ENCODE results near the gene DMD.
"Not testable (repeated sequence)": the region's sequence is repeated elsewhere in the genome, so short reads cannot be mapped to it uniquely, and the experiment has no call there.

Gene DMD

DNA sequence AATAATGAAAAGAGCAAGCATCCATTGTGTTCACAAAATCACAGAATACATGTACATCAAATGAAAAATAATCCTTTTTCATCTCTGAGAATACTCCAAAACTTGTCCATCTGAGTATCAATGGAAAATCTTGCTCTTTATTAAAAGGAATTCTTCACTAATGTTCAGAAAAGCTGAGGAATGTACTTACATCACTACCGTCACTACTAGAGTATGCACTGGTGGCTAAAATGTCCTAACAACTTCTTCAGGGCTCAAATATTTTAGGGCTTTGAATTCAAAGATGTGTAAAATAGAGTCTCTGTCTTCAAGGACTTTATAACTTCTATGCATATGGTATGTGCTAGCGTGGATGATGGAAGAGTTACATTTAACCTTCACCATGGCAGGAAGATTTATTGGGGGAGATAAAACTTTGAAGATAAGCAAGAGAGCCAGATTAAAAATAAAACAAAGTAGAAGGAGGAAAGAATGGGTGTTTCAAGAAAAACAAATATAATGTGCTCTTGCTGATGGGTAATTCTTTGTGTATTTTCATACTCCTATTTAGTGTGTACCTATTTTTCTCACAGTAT is 55.1 kb downstream of the DMD start:
- FAIRE-seq = no peak

DNA sequence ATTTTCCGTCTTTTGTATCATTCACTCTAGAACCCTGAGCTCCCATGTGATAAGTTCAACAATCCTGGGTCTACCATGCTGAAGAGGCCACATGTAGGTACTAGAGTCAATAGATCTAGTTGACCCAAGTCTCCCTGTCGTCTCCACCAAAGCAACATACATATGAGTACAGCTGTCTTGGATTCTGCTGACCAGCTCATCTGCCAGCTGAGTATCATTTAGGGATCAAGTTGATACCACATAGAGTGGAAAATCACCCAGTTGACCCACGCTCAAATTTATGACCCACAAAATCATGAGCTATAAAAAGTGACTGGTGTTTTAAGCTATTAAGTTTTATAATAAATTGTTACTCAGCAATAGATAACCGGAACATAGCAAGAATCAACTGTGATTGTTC is 61.8 kb downstream of the DMD start:
- no peak for DNase-seq (ENCODE audit: low spot score)
- FAIRE-seq = no peak

More for the DNA sequence above, 55.1 kb downstream of the DMD start:
- DNase-seq (ENCODE audit: low spot score) = no peak

DNA sequence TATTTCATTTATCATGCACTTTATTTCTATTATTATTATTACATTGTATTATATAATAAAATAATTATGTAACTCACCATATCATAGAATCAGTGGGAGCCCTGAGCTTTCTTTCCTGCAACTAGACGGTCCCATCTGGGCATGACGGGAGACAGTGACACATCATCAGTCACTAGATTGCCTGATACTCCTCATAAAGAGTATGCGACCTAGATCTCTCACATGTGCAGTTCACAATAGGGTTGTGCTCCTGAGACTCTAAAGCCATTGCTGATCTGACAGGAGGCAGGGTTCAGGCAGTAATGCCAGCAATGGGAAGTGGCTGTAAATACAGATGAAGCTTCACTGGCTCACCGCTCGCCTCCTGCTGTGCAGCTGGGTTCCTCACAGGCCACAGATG is 62.3 kb downstream of the DMD start:
- FAIRE-seq (no peak), DNase-seq (ENCODE audit: low spot score) (no peak)

DNA sequence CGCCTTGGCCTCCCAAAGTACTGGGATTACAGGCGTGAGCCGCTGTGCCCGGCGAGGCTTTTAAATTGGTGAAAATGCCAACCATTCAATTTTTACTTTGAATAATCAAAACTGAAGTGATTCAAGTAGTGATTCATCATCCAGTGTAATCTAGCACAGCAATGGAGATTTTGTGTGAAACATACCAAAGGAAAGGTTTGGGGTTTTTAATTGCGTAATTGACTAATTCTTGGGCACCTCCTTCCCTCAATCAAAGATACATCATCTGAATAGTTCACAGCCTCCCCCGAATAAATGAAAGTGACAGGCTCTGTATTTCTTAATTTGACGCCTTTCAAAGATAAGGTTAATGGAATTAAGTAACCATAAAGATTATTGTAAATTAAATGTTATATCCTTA is 69.0 kb downstream of the DMD start:
- DNase-seq (ENCODE audit: low spot score) = no peak
- no peak for FAIRE-seq

DNA sequence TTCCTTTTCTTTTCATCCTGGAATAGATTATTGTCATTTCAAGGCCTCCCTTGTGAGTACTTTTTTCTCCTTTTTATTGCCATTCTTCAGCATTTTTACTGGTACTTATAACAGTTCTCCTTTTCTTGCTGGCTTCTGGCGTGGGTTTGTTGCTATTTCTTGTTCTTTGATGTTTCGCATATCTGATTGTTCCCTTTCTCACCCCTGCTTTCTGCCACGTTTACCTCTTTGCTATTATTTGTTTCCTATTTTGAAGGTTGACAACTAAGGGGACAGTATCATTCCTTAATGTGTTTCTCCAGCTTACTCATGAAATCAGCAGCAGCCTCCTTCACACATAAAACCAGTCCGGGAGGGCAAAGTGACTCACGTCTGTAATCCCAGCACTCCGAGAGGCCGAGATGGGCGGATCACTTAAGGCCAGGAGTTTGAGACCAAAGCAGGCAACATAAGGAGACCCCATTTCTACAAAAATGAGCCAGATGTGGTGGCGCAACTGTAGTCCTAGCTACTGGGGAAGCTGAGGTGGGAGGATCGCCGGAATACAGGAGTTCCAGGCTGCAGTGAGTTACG is 72.6 kb downstream of the DMD start:
- no peak for FAIRE-seq
- no peak for DNase-seq (ENCODE audit: low spot score)

DNA sequence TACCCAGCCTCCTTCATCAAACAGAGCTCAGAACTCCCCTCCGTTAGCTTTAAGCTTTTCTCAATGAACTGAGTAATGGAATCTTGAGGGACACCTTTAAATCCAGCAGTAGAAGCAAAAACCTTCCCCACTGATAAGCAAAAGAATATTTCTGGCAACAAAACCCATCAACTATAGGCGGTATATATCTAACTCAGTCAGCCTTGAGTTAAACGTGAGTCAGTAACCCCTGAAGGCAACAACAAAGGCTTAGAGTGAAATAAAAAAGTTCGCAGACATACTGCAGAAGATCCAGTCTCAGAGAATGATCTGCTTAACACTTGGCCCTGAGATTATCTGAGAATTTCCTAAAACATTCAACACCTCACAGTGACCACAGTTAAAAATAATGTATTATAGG is 77.2 kb downstream of the DMD start:
- no peak for FAIRE-seq
- DNase-seq (ENCODE audit: low spot score) = no peak

DNA sequence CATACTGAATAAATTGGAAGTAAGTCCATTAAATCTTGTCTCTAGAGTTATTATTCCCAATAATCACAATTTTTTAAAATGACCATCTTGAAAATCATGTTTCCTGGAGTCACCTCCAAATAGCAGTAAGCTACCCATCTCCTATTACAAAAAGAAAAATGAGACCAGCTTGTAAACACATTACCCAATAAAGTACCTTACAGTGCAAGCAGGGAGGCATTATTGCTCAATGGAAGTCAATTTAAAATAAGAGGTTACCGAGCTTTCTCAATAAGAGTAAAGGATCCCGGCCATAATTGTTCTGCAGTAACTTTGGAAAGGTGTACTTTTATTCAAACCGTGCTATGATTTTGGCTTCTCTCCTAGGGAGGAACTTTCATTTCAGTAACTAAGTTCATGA is 78.0 kb downstream of the DMD start:
- DNase-seq (ENCODE audit: low spot score) = no peak
- FAIRE-seq = no peak

DNA sequence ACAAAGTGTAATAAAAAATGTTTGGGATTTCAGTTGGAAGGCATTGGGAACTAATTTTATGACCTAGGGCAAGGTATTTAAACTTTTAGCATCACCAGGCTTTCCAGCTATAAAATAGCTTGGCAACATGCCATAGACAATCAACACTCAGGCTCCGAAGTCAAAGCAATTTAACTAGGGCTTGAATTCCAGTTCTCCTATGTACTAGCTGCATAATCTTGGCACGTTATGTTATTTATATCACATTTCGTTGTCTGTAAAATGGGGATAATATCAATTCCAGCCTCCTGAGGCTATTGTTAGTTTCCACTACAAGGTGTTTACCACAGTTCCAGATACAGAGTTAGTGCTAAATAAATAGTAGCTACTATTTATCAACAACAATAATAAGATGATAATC is 78.8 kb downstream of the DMD start:
- no peak for DNase-seq (ENCODE audit: low spot score)

DNA sequence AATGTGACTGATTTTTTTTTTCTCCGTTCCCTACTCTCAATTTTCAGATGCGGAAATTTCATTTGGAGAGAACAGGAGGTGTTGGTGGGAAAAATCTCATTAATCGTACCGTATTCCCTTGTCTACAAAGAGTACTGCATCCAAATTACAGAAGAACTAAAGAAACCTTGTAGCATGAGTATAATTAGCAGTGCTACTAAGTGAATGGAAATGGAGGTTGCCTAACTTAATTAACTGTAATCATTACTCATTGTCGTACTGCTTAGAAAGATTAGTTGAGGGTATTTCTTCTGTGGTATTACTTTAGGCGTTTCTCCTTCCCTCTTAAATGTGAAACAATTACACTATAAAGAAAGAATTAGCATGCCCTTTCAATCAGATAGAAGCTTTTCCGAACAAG is 81.7 kb downstream of the DMD start:
- DNase-seq (ENCODE audit: low spot score) (no peak), FAIRE-seq (no peak)

More for the DNA sequence above, 78.8 kb downstream of the DMD start:
- FAIRE-seq = no peak

DNA sequence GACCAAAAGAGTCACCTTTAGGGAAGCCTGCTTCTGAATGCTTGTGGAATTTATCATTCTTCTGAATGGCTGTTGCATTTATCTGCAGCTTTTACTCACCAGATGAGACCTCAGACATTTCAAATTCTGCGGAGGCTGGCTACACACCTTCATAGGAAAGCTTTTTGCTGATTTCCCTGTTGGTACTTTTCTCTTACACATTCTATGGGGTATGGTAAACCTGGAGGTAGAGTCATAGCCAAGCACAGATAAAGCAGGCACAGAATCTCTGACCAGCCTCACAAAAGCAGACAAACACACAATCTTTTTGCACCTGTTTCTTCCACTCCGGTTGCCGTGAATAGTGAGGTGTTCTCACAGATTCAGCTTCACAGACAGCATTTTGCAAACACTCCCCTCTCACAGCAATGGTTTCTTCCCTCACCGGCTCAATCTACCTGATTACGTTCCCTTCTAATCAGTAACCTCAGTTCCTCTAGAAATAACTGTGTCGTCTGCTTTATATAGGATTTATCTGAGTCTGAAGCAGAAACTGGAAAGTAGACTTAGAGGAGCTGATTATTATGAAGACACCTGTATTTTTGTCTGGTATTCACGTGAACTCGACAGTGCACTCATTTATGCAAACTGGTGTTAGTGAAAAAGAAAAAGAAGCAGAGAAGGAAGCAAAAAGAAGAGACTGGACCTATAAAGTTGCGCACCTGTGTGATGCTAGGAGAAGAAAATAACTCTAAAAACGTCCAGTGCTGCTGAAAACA is 83.1 kb downstream of the DMD start:
- DNase-seq (ENCODE audit: low spot score) (no peak), FAIRE-seq (no peak)

DNA sequence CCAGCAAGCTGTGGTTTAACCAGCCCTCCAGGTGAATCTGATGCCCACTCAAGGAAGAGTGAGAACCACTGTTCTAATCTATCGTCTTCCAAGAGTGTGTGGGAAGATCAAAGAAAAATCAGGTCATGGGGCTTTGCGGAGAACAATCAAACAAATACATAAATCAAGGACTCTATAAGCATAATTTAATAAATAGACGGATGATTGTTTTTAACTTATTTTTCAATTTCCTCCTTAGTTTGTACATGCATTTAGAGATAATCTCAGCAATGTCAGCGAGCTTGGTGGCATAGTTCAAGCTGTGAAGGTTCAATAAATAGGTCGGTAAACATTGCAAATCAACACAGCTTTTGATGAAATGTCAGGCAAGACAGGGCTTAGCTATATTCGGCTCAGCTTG is 84.9 kb downstream of the DMD start:
- no peak for FAIRE-seq

DNA sequence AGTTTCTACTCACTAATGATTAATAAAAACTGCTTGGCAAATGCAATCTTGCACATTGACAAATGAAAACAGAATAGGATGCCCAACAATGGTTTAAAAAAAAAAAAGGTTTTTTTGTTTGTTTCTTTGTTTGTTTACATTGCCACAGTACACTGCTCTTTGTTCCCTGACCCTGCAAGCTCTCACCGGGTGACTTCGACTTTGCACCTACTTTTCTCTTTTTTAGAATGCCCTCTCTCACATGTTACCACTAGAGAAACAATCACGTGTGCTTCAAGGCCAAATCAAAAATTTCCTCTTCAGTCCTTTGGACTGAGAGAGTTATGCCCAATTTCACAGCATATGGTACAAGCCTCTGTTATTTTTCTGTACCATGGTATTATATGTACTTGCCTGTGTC is 101.5 kb downstream of the DMD start:
- FAIRE-seq = no peak

More for the DNA sequence above, 84.9 kb downstream of the DMD start:
- no peak for DNase-seq (ENCODE audit: low spot score)

DNA sequence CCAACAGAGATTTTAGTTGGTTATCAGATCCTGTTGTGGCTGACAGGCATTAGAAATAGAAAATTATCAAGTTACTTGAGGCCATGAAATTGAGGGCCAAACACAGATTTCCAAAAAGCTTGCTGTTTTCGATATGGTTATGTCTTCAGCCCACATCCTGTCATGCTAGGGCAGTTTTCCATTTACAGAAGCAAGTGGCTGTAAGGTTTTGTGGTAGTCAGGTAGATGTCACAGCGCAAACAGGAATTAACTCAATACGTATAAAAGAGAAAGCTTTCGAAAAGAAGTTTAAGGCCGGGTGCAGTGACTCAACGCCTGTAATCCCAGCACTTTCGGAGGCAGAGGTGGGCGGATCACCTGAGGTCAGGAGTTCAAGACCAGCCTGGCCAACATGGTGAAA is 104.6 kb downstream of the DMD start:
- no peak for FAIRE-seq
- DNase-seq (ENCODE audit: low spot score) = no peak

More for the DNA sequence above, 101.5 kb downstream of the DMD start:
- DNase-seq (ENCODE audit: low spot score) = no peak

DNA sequence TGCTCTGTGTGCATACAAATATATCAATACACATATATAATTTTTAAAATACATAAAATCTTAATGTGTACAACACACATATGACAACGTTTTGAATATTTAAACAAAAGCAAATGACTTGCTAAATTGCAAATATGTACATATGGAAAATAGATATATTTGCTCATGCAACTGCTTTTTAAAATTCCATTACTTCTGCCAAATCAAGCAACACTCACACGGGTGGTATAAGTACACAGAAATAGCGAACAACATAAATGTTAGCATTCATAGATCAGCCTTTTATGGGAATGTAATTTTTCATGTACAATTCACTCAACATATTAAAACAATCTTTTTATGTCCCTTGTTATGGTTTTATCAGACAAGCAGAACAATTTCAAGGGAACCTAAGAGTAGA is 116.3 kb downstream of the DMD start:
- no peak for DNase-seq (ENCODE audit: low spot score)
- FAIRE-seq = no peak

DNA sequence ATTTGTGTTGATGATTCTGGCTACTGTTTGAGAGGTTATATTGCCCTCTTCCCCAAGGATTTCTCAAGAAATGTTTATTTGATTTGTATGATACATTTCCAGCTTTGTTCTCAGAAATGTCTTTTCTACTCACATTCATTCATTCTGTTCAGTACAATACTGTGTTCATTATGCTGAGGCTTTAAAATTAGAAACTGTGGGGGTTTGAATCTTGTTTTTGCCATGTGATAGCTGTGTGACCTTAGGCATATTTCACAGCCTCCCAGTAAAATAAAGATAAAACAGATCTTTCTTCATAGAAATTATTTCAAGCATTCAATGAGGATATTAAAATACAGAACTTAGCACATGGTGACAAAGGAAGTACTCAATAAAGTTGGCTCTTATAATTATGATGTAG is 123.9 kb downstream of the DMD start:
- FAIRE-seq = no peak

DNA sequence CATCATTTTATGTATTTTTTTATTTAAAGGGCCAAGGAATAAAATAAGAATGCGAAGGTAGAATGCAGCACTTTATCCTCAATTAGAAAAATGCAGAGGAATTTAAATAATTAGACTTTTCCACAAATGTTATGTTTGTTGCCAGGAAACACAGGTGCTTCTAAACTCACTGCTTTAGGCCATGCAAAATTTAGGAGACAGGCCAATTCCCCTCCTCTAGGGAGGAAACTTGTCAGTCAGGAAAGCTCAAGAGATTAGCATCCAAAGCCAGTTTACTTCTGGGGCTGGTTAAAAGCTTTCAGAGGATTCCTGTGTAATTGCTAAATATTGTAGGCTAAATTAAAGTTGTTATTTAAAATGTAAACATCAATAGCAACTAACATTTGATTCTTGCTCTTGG is 124.5 kb downstream of the DMD start:
- no peak for DNase-seq (ENCODE audit: low spot score)
- FAIRE-seq = no peak

More for the DNA sequence above, 123.9 kb downstream of the DMD start:
- no peak for DNase-seq (ENCODE audit: low spot score)

DNA sequence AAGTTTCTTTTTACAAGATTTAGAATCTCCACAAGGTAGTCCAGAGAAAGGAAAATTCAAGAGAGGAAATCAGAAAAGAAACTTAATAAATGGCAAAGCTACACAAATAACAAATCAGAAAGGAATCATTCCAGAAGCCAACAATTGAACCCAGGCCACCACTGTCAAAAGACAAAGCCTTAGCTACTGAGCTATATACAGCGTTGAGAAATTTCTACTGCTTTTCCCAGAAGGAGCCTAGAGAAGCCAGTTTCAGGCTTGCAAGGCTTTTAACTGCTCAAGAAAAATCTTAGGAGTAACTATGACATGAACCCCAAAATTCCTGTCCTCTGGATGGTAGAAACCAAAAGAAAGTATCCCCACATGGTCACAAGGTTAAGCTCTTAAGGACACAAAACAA is 129.0 kb downstream of the DMD start:
- FAIRE-seq = no peak
- DNase-seq (ENCODE audit: low spot score) = no peak

DNA sequence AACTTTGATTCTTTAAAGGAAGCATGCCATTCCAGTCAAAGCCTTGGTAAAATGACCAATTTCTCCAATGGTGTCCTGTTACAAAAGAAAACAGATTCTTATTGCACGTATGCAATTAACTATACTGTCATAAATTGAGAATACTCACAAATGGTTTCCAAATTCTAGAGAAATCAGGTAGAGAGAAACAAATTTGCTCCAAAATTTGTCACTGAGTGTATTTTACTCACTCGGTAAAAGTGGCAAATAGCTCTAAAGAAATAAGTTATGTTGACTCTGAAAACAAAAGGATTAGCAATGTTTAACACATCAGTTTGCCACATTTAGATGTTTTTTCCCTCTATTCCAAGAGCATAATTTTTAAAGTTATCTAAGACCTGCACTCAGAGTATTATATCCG is 133.1 kb downstream of the DMD start:
- DNase-seq (ENCODE audit: low spot score) (no peak), FAIRE-seq (no peak)

DNA sequence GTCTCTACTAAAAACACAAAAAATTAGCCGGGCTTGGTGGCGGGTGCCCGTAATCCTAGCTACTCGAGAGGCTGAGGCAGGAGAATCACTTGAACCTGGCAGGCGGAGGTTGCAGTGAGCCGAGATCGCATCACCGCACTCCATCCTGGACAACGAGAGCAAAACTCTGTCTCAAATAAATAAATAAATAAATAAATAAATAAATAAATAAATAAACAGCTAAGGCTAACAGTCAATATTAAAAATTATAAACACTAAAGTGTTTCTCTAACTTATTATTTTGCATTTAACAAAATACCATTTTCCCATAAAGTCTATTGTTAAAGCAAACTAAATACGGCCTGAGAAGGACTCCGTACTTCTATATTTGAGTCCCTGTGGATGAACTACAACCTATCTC is 137.7 kb downstream of the DMD start:
- FAIRE-seq; DNase-seq (ENCODE audit: low spot score): not testable (repeated sequence)

DNA sequence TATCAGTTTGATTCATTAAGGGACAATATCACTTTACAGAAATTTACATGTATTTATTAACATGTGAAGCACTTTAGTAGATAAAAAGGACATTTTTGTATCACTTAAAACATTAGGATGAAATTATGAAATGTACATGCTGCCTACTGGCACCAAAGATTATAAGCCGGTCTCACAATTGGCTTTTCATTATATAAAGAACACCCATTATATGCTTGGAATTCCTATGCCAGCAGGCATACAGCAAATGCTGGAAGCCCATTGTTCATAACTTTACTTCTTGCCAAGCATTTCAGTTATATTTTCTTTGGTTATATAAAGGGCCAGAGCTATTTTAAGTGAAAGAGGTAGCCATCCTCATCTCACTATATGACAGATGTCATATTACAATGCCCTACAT is 145.9 kb downstream of the DMD start:
- FAIRE-seq (no peak), DNase-seq (ENCODE audit: low spot score) (no peak)

DNA sequence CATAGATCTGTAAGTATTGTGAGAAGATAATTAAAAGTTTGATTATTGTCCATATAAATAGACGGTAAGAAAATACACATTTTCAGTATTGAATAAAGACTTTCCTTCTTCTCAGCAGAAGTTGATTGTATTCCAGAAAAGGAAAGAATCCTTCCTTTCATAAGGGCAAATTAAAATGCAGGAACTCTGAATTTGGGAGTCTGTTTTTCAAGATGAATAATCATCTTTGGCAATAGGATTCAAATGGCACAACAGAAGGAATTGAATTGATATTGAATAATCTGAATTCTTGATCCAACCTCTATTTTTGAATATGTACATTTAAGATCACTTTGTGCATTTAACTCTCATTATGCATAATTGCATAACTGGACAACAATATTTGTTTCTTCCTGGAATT is 149.3 kb downstream of the DMD start:
- FAIRE-seq (no peak), DNase-seq (ENCODE audit: low spot score) (no peak)

DNA sequence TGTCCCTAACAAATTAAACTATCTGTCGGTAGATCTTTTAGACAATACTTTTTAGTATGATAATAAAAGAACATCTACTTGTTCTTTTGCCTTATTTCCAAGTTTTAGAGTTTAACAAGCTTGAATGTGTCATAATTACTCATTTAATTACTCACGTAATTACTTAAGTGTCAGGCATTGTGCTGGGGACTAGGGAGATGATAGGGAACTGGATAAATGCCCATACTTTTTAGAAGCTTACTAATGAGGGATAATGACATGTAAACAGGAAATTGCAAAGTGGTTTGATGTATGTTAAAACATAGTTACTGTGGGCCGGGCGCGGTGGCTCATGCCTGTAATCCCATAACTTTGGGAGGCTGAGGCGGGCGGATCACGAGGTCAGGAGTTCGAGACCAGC is 158.3 kb downstream of the DMD start:
- no peak for DNase-seq (ENCODE audit: low spot score)
- FAIRE-seq = no peak

DNA sequence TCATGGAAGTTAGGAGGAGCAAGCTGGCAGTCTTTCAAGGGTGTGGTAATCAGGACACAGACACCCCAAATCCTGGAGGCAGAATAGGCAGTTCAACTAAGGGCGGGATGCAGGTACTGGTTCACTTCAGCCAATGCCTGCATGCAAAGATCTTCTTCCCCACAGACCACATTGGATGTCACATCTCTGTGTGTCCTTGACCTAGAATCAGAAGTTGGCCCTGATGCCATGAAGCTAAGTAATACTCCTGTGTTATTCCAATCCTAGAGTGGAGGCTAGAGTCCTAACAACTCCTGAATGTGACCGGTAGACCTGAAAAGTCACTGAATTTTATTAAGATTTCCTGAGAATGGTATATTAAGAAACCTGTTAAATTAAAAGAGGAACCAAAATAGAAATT is 165.5 kb downstream of the DMD start:
- DNase-seq (ENCODE audit: low spot score) = no peak

More for the DNA sequence above, 165.5 kb downstream of the DMD start:
- no peak for FAIRE-seq

Measured in RCC 7860 (cell line).